ENCODE data around the gene HOXB3.

GRCh38 chr17:48577946-48578615 lies 12.0 kb downstream of the HOXB3 start, which contains the start of gene HOXB4:
- no peak for TF ChIP-seq CTCF (IDR thresholded peaks at IDR 0.05 in 4 of 5, conservative IDR thresholded peaks at IDR 0.05 in 1 of 5)
- peak; percentile 15 to 36 for TF ChIP-seq POLR2A (IDR thresholded peaks at IDR 0.05)

Measured in gastrocnemius medialis (tissue), 4 donors.